TTC549 (cell line): Measurements from ENCODE around the gene OTUB2.

Source experiments
- FAIRE-seq: peaks from 2 replicates; lab custom pipeline; 2012; peaks lifted over from hg19 to GRCh38; lab: Jason Lieb, UNC

Gene OTUB2

GRCh38 chr14:94041551-94042346 lies 15.6 kb downstream of the OTUB2 start:
- no peak for FAIRE-seq

- FAIRE-seq, result no peak
These were observed 16.4 kb downstream of the OTUB2 start for GRCh38 chr14:94042433-94043091.

GRCh38 chr14:94043111-94043755 lies 17.1 kb downstream of the OTUB2 start:
- no peak for FAIRE-seq

- FAIRE-seq, result no peak
These were observed 17.8 kb downstream of the OTUB2 start for GRCh38 chr14:94043756-94044475.

- no peak for FAIRE-seq
These were observed 18.4 kb downstream of the OTUB2 start for GRCh38 chr14:94044476-94045091.

- no peak for FAIRE-seq
These were observed 19.0 kb downstream of the OTUB2 start for GRCh38 chr14:94045101-94045500.

GRCh38 chr14:94045563-94046345 lies 19.6 kb downstream of the OTUB2 start:
- no peak for FAIRE-seq

GRCh38 chr14:94046696-94047250 lies 20.6 kb downstream of the OTUB2 start:
- FAIRE-seq, result no peak

- FAIRE-seq, result no peak
These were observed 21.4 kb downstream of the OTUB2 start for GRCh38 chr14:94047581-94047980.

- no peak for FAIRE-seq
These were observed 22.8 kb downstream of the OTUB2 start for GRCh38 chr14:94048691-94049624.

- FAIRE-seq, result no peak
These were observed 23.5 kb downstream of the OTUB2 start for GRCh38 chr14:94049625-94050023.

GRCh38 chr14:94050231-94050880 lies 24.2 kb downstream of the OTUB2 start:
- no peak for FAIRE-seq

- FAIRE-seq, result no peak
These were observed 25.0 kb downstream of the OTUB2 start for GRCh38 chr14:94051115-94051514.

- no peak for FAIRE-seq
These were observed 25.6 kb downstream of the OTUB2 start for GRCh38 chr14:94051779-94052178.

GRCh38 chr14:94052199-94052598 lies 26.1 kb downstream of the OTUB2 start:
- no peak for FAIRE-seq

- no peak for FAIRE-seq
These were observed 26.5 kb downstream of the OTUB2 start for GRCh38 chr14:94052662-94053061.

- no peak for FAIRE-seq
These were observed 28.3 kb downstream of the OTUB2 start for GRCh38 chr14:94054401-94054800.

GRCh38 chr14:94054936-94055335 lies 28.8 kb downstream of the OTUB2 start:
- FAIRE-seq, result no peak

- no peak for FAIRE-seq
These were observed 30.6 kb downstream of the OTUB2 start for GRCh38 chr14:94056579-94057308.
